GM12874 (cell line): ENCODE results near the gene HID1.
A peak's percentile ranks its signal among the peaks of the same experiment; 100 is the strongest.

Experiments used
- TF ChIP-seq, protein P1 (sequence below): IDR thresholded peaks from 2 replicates; pipeline ENCODE4 v1.5.1; 2011; ENCODE audit warnings: low read depth, mild to moderate bottlenecking, control low read depth, low read length, moderate library complexity; ENCODE audit not compliant: insufficient read depth

HID1 gene, protein sequence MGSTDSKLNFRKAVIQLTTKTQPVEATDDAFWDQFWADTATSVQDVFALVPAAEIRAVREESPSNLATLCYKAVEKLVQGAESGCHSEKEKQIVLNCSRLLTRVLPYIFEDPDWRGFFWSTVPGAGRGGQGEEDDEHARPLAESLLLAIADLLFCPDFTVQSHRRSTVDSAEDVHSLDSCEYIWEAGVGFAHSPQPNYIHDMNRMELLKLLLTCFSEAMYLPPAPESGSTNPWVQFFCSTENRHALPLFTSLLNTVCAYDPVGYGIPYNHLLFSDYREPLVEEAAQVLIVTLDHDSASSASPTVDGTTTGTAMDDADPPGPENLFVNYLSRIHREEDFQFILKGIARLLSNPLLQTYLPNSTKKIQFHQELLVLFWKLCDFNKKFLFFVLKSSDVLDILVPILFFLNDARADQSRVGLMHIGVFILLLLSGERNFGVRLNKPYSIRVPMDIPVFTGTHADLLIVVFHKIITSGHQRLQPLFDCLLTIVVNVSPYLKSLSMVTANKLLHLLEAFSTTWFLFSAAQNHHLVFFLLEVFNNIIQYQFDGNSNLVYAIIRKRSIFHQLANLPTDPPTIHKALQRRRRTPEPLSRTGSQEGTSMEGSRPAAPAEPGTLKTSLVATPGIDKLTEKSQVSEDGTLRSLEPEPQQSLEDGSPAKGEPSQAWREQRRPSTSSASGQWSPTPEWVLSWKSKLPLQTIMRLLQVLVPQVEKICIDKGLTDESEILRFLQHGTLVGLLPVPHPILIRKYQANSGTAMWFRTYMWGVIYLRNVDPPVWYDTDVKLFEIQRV

DNA sequence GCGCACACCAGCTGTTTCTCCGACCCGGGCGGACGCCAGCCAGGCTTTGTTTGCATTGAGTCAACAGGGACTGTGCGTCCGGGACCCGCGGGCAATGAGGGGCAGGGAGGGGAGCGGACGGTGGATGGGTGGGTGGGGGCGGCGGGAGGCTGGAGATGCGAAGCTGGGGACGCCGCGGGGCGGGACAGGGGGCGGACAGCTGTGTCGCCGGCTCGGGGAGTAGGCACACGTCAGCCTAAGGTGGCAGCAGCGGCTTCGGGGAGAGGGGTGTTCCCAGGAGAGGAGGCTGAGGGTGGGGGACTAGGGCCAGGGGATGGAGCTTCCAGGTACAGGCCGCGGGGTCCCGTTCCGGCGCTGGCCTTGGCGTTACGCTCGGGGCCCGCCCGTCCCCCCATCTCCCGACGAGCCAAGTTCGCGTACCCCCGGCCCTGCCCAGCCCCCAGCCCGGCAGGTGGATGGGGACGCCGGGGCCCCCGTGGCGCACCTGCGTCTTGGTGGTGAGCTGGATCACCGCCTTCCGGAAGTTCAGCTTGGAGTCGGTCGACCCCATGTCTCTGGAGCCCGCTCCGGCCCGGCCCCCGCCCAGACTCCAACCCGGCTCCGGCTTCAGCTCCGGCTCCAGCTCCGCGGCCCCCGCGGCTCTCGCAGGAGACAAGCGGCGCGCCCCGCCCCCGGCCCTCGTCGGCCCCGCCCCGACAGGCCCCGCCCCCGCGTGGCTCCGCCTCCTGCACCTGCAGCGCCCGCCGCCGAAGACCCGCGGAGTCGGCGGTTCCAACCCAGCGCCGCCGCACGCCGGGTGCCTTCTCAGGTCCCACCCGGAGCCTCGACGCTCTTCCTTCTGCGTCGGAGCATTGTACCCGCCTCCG, at the start of gene HID1:
HID1 (minus strand) TSS at position 653 of the 866 bp plus-strand sequence; CDS start at position 550, 103 bp downstream.
- TF ChIP-seq, protein P1, sequence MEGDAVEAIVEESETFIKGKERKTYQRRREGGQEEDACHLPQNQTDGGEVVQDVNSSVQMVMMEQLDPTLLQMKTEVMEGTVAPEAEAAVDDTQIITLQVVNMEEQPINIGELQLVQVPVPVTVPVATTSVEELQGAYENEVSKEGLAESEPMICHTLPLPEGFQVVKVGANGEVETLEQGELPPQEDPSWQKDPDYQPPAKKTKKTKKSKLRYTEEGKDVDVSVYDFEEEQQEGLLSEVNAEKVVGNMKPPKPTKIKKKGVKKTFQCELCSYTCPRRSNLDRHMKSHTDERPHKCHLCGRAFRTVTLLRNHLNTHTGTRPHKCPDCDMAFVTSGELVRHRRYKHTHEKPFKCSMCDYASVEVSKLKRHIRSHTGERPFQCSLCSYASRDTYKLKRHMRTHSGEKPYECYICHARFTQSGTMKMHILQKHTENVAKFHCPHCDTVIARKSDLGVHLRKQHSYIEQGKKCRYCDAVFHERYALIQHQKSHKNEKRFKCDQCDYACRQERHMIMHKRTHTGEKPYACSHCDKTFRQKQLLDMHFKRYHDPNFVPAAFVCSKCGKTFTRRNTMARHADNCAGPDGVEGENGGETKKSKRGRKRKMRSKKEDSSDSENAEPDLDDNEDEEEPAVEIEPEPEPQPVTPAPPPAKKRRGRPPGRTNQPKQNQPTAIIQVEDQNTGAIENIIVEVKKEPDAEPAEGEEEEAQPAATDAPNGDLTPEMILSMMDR = no peak

DNA sequence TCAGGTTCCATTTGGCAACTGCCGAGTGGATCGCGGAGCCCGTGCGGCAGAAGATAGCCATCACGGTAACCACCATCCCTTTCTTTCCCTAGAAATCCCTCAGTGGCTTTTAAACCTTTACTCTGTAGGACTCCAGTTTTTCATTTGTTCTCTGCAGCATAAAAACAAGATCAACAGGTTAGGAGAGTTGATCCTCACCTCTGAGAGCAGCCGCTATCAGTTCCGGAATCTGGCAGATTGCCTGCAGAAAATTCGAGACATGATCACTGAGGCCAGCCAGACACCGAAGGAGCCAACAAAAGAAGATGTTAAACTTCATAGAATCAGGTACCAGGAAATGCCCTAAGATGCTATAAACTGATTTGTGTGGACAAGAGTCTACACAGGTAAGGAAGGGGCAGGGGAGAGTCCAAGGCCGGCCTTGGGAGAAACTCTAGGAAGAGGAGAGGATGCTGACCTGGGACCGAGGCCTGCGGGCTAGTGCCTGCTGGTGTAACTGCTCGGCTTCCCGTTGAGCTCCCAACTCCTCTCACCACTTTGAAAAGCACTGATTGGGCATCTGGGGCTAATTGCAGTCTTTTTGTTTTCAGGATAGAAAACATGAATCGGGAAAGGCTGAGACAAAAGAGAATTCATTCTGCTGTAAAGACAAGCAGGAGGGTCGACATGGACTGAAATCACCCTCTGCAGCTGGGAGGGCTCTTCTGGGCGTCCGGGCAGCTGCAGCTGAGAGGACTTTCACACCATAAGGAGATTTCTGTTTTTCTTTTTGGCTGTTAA, 48.0 kb upstream of the HID1 start:
- TF ChIP-seq, protein P1 = no peak

DNA sequence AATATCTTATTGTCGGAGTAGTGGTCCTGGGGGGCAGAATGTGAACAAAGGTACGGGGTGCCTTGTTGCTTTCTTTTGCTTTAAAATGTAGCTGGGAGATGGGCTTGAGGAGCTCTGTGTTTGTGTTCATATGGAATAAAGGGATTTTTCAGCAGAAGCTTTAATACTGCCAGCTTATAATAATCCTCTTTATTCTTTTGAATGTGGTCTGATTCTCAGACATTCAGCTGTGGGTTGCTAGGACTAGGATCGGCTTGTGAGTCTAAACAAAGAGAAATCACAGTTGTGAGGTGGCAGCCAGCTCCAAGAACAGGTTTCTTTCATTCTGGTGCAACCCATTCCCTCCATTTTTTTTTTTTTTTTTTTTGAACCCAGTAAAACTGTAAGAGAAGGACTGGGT, 47.2 kb upstream of the HID1 start:
- TF ChIP-seq, protein P1 = no peak

DNA sequence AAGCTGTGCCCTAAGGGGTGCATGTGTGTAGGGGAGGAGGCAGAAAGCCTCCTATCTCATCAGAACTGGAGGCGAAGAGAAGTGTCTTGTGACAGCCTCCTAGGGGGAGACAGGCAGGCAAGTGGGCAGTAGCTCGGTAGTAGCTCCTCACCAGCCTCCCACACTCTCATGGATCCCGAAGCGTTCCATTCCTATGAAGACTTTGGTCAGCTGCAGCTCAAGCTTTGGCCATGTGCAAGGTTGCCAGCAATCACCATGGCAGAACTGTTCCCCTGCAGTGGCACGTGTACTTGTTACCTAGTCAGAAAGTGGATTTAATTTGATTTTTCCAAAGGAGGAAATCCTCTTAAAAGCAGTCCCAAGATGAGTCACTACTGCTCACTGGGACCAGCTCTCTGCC, 46.6 kb upstream of the HID1 start:
- TF ChIP-seq, protein P1 = no peak

DNA sequence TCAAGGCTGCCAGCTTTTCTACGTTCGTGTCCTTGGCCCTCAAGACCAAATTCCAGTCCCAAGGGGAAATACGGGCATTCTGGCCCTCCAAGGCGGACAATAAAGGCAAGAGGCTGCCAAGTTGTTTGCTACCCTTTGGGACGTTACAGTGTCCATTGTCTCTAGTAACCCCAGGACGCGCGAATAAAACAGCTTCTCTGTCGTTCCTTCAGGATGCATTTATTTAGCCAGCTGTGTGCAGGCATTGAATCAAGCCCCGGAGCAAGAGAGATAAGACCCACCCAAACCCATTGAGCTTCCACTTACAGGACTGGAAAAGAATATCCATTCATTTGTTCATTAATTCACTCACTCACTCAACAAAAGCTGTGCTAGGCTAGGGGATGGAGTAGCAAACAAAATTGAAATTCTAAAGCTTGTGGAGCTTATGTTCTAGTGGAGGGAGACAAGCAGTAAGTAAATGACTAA, 40.6 kb upstream of the HID1 start:
- TF ChIP-seq, protein P1 = no peak

DNA sequence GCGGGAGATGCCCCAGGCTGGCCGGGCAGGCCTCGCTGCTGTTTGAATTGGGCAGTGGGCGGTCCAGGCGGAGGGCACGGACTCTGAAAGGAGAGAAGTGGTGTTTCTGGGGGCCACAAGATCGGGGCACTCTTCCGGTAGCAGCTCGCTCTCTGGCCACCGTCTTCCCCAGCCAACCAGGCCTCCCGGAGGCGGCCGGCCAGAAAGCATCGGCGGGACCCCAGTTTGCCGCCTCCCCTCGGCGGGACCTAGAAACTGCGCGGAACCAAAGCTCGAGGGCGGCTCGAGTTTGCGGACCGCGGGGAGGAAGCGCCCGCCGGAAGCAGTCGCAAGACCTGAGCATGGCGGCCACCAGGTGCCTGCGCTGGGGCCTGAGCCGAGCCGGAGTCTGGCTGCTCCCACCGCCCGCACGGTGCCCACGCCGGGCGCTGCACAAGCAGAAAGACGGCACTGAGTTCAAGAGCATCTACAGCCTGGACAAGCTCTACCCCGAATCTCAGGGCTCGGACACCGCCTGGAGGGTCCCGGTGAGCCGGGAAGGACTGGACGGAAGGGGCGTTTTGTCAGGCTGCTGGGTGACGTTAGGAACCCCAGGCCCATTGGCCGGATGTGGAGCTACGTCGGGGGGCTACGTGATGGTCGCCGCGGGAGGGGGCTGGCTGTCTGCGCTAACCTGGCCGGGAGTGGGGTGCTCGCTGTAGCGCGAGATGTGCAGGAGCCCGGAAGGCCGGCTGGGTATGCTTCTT, 40.0 kb upstream of the HID1 start, which contains the start of gene MRPL58:
MRPL58 (plus strand) TSS at position 325 of the 746 bp plus-strand sequence; CDS start at position 342, 17 bp downstream.
- TF ChIP-seq, protein P1 = peak; percentile 50
